OCI-LY1 (cell line): Measurements from ENCODE around the gene ST3GAL4.

ENCODE experiments used
- H2AFZ ChIP-seq: fragments of 200-600 bp; sonication (generic), shearing (Covaris generic); 2 replicates; pipeline ENCODE4 v1.6.0; 2014; ENCODE audit warnings: antibody characterized with exemption, mild to moderate bottlenecking, low read length
- H3F3A ChIP-seq: fragments of 200-600 bp; sonication (generic), shearing (Covaris generic); 2 replicates; pipeline ENCODE4 v1.6.0; 2014; ENCODE audit warnings: mild to moderate bottlenecking, antibody characterized with exemption, low read length, moderate library complexity; ENCODE audit not compliant: insufficient read depth
- H3K27ac ChIP-seq: fragments of 200-600 bp; sonication (generic); 2 replicates; pipeline ENCODE4 v1.5.1; 2014; ENCODE audit warnings: low read length, mixed run types, mild to moderate bottlenecking, low read depth; ENCODE audit not compliant: poor library complexity, severe bottlenecking
- H3K27me3 ChIP-seq: fragments of 200-600 bp; sonication (generic); 2 replicates; pipeline ENCODE4 v1.6.0; 2014; ENCODE audit warnings: antibody characterized with exemption, mild to moderate bottlenecking, low read length, moderate library complexity; ENCODE audit not compliant: insufficient read depth
- H3K36me3 ChIP-seq: fragments of 200-600 bp; sonication (generic); 2 replicates; pipeline ENCODE4 v1.6.1; 2014; ENCODE audit warnings: mild to moderate bottlenecking, antibody characterized with exemption, low read length, moderate library complexity, mixed read lengths; ENCODE audit not compliant: insufficient read depth
- H3K4me1 ChIP-seq: fragments of 200-600 bp; sonication (generic); 2 replicates; pipeline ENCODE4 v1.5.1; 2014; ENCODE audit warnings: mild to moderate bottlenecking, low read length, moderate library complexity; ENCODE audit not compliant: insufficient read depth, severe bottlenecking
- H3K4me2 ChIP-seq: fragments of 200-600 bp; sonication (generic), shearing (Covaris generic); 2 replicates; pipeline ENCODE4 v1.6.1; 2014; ENCODE audit warnings: low read length
- H3K4me3 ChIP-seq: fragments of 200-600 bp; sonication (generic); 2 replicates; pipeline ENCODE4 v1.5.1; 2014; ENCODE audit warnings: low read length, low read depth, mild to moderate bottlenecking, mixed read lengths; ENCODE audit not compliant: poor library complexity, severe bottlenecking
- H3K79me2 ChIP-seq: fragments of 200-600 bp; shearing (Covaris generic); 2 replicates; pipeline ENCODE4 v1.6.1; 2016; ENCODE audit warnings: mixed run types, low read length, mixed read lengths; ENCODE audit not compliant: insufficient read depth
- H3K9ac ChIP-seq: fragments of 200-600 bp; sonication (generic), shearing (Covaris generic); 2 replicates; pipeline ENCODE4 v1.6.1; 2014; ENCODE audit warnings: mild to moderate bottlenecking, low read length, mixed read lengths
- H3K9me2 ChIP-seq: fragments of 200-600 bp; sonication (generic), shearing (Covaris generic); 2 replicates; pipeline ENCODE4 v1.6.1; 2014; ENCODE audit warnings: low read depth, mild to moderate bottlenecking, low read length, mixed read lengths
- H3K9me3 ChIP-seq: fragments of 200-600 bp; shearing (Covaris generic); 2 replicates; pipeline ENCODE4 v1.6.1; 2014; ENCODE audit warnings: low read length, mixed read lengths
- H4K20me1 ChIP-seq: fragments of 200-600 bp; sonication (generic), shearing (Covaris generic); 2 replicates; pipeline ENCODE4 v1.6.0; 2016; ENCODE audit warnings: mild to moderate bottlenecking, low read length; ENCODE audit not compliant: insufficient read depth
- CTCF ChIP-seq: fragments of 200-600 bp; sonication (generic), shearing (Covaris generic); IDR thresholded peaks from 2 replicates; pipeline ENCODE4 v1.5.1; 2017; ENCODE audit warnings: mild to moderate bottlenecking, antibody characterized with exemption, low read length, moderate library complexity, mixed read lengths
- EZH2 ChIP-seq: fragments of 200-600 bp; sonication (generic), shearing (Covaris generic); IDR thresholded peaks from 2 replicates; pipeline ENCODE4 v1.8.0; 2017; ENCODE audit warnings: borderline replicate concordance, mixed run types, mild to moderate bottlenecking, antibody characterized with exemption, low read length, moderate library complexity, mixed read lengths

Gene ST3GAL4

GRCh38 chr11:126404367-126404766 is 48.9 kb downstream of the ST3GAL4 start:
- no peak overlapping the region for H3K27ac ChIP-seq
- no peak overlapping the region for H2AFZ ChIP-seq
- no peaks in the 10 kb centered on the region for H3K9me2 ChIP-seq
- no peak overlapping the region for H3K9ac ChIP-seq
- H3K36me3 ChIP-seq, result no peaks in the 10 kb centered on the region
- H3K4me2 ChIP-seq, result no peak overlapping the region
- H3K9me3 ChIP-seq, result no peaks in the 10 kb centered on the region
- H3K4me1 ChIP-seq, result no peaks in the 10 kb centered on the region
- H3K4me3 ChIP-seq, result no peak overlapping the region
- H3F3A ChIP-seq, result no peaks in the 10 kb centered on the region
- TF ChIP-seq CTCF, result no peak
- TF ChIP-seq EZH2, result no peak
- no peaks in the 10 kb centered on the region for H3K79me2 ChIP-seq
- no peaks in the 10 kb centered on the region; the same call in 1 of the 2 replicates for H3K27me3 ChIP-seq
- no peaks in the 10 kb centered on the region for H4K20me1 ChIP-seq

GRCh38 chr11:126405374-126405773 is 49.9 kb downstream of the ST3GAL4 start:
- Histone ChIP-seq H3K9me3 (no peaks in the 10 kb centered on the region), H3K9ac (no peak overlapping the region), H3K4me1 (no peaks in the 10 kb centered on the region), H3K4me2 (no peak overlapping the region), H3K4me3 (no peak overlapping the region), H3K79me2 (no peaks in the 10 kb centered on the region), H3K9me2 (no peaks in the 10 kb centered on the region), H3K27ac (no peak overlapping the region), H3K36me3 (no peaks in the 10 kb centered on the region), H3F3A (no peaks in the 10 kb centered on the region), H2AFZ (no peak overlapping the region), H4K20me1 (no peaks in the 10 kb centered on the region), H3K27me3 (no peaks in the 10 kb centered on the region)
- TF ChIP-seq EZH2, result no peak
- TF ChIP-seq CTCF, result no peak

- Histone ChIP-seq H3K36me3 (no peaks in the 10 kb centered on the region), H3K4me2 (no peak overlapping the region), H3K79me2 (no peaks in the 10 kb centered on the region), H4K20me1 (no peaks in the 10 kb centered on the region), H3K27ac (no peak overlapping the region), H3K9me3 (no peaks in the 10 kb centered on the region), H3K4me3 (no peak overlapping the region), H3K4me1 (no peaks in the 10 kb centered on the region), H2AFZ (no peak overlapping the region), H3K9ac (no peak overlapping the region), H3F3A (no peaks in the 10 kb centered on the region), H3K27me3 (no peaks in the 10 kb centered on the region), H3K9me2 (no peaks in the 10 kb centered on the region)
- no peak for TF ChIP-seq CTCF
- no peak for TF ChIP-seq EZH2
These were observed 50.4 kb downstream of the ST3GAL4 start for GRCh38 chr11:126405906-126406305.
